Endothelial cell of umbilical vein (primary cell): ENCODE measurements around the gene PDCD11.

Source experiments
- CTCF ChIP-seq, 2 donors: IDR thresholded peaks; 1 replicate in 1 of 2; 2 replicates in 1 of 2; pipeline ENCODE4 v1.5.1; 2011; ENCODE audit warnings: low read length in 2 of 2, mild to moderate bottlenecking in 2 of 2, moderate library complexity in 2 of 2, control low read depth in 1 of 2, inconsistent platforms in 1 of 2, low read depth in 1 of 2; ENCODE audit not compliant: insufficient read depth in 1 of 2; ENCODE audit errors: extremely low read depth in 1 of 2
- EZH2 ChIP-seq: IDR thresholded peaks from 2 replicates; pipeline ENCODE4 v1.6.1; 2012; ENCODE audit warnings: borderline replicate concordance, low read depth, mild to moderate bottlenecking, moderate library complexity, low read length, inconsistent platforms; ENCODE audit not compliant: severe bottlenecking
- FOS ChIP-seq: IDR thresholded peaks from 2 replicates; pipeline ENCODE4 v1.6.1; 2011; ENCODE audit warnings: mild to moderate bottlenecking, low read length, moderate library complexity, borderline replicate concordance; ENCODE audit not compliant: insufficient read depth
- POLR2A ChIP-seq: IDR thresholded peaks from 2 replicates; pipeline ENCODE4 v1.6.1; 2012; ENCODE audit warnings: low read depth, mild to moderate bottlenecking, control low read depth, low read length
- POLR2AphosphoS5 ChIP-seq: IDR thresholded peaks from 2 replicates; pipeline ENCODE4 v1.6.1; 2012; ENCODE audit warnings: low read depth, mild to moderate bottlenecking, control low read depth, low read length, moderate library complexity; ENCODE audit not compliant: insufficient read depth
- TF ChIP-seq, protein P1 (sequence below): IDR thresholded peaks from 2 replicates; pipeline ENCODE4 v1.6.1; 2011; ENCODE audit not compliant: insufficient read depth, insufficient read length

GRCh38 chr10:103382769-103383168 lies 13.7 kb upstream of the PDCD11 start:
- no peak for TF ChIP-seq CTCF (IDR thresholded peaks at IDR 0.05; ENCODE audit: extremely low read depth in 1 of 2, insufficient read depth in 1 of 2, low read depth in 1 of 2, low read length in 2 of 2)
- no peak for TF ChIP-seq POLR2A
- TF ChIP-seq POLR2AphosphoS5, result no peak
- no peak for TF ChIP-seq EZH2
- TF ChIP-seq, protein P1, sequence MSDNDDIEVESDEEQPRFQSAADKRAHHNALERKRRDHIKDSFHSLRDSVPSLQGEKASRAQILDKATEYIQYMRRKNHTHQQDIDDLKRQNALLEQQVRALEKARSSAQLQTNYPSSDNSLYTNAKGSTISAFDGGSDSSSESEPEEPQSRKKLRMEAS, result no peak
- no peak for TF ChIP-seq FOS
